Measurements from ENCODE around the gene SESN1. TPM values are rescaled to one million over a fixed set of nuclear protein-coding genes. Genes with fewer than 3 reads are reported as not detected.

SESN1 gene
- total RNA-seq, 4 donors from 2014 or later = 73.3 to 253 (median 128) TPM

DNA sequence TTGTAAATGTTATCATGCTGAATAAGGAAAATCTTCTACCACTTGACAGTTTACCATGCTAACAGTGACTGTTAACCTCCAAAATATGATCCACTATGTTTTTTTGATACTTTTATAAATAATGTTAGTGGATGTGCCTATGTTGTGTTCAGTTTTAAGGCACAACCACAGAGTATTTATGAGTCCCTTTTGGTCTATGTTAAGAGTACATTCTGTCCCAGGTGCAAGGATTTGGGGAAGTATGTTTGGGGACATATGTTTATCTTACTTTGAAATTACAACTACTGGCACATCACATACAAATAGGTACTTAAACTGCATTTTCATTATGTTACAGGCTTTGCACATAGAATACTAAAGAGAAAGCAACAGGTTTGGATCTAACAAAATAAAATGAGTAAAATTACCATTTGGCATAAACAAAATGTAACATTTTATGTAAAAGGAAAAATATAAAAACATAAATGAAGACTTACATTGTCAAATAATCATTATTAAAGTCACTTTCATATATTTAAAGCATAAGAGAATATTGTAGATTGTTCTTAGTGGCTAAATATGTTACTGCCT, 71.2 kb downstream of the SESN1 start:
- no peaks in the 10 kb centered on the region for H3K36me3 ChIP-seq
- peak in 1 of 2 donors; percentile 38 for ATAC-seq
- H3K4me3 ChIP-seq = peak overlapping the region in 1 of 4 donors; percentile 7
- H3K4me1 ChIP-seq = peaks cover 56 to 87% of the 10 kb centered on the region in 2 donors
- TF ChIP-seq POLR2A (IDR thresholded peaks at IDR 0.05) (no peak), CTCF (IDR thresholded peaks at IDR 0.05 in 4 of 5, conservative IDR thresholded peaks at IDR 0.05 in 1 of 5) (no peak)
- H3K9me3 ChIP-seq = no peaks in the 10 kb centered on the region
- in situ Hi-C loops (cut with MboI; ENCODE audit: low sequenced_read_pairs in 4 of 4) (no loop called here), intact Hi-C loops (cut with DNase I; ENCODE audit: low total_unique reads) (no loop called here)
- no peaks in the 10 kb centered on the region for H3K27me3 ChIP-seq
- peak overlapping the region; percentile 65 to 96 (median 74) for H3K27ac ChIP-seq
- DNase-seq = no peak

GRCh38 chr6:109021870-109022269, 72.8 kb downstream of the SESN1 start:
- ATAC-seq (no peak), DNase-seq (no peak)
- Histone ChIP-seq H3K27ac (peak overlapping the region; percentile 3 to 96 (median 47)), H3K4me3 (no peak overlapping the region), H3K9me3 (no peaks in the 10 kb centered on the region), H3K4me1 (peaks cover 52 to 90% of the 10 kb centered on the region in 2 donors), H3K27me3 (no peaks in the 10 kb centered on the region), H3K36me3 (no peaks in the 10 kb centered on the region)
- in situ Hi-C loops (cut with MboI; ENCODE audit: low sequenced_read_pairs in 4 of 4) (no loop called here), intact Hi-C loops (cut with DNase I; ENCODE audit: low total_unique reads) (no loop called here)
- no peak for TF ChIP-seq CTCF (IDR thresholded peaks at IDR 0.05 in 4 of 5, conservative IDR thresholded peaks at IDR 0.05 in 1 of 5)
- no peak for TF ChIP-seq POLR2A (IDR thresholded peaks at IDR 0.05)

- intact Hi-C loops (cut with DNase I; ENCODE audit: low total_unique reads) = no loop called here
- no peaks in the 10 kb centered on the region for H3K9me3 ChIP-seq
- TF ChIP-seq POLR2A (IDR thresholded peaks at IDR 0.05) (no peak), CTCF (IDR thresholded peaks at IDR 0.05 in 4 of 5, conservative IDR thresholded peaks at IDR 0.05 in 1 of 5) (no peak)
- no peaks in the 10 kb centered on the region for H3K27me3 ChIP-seq
- H3K27ac ChIP-seq = peak overlapping the region; percentile 51 to 96 (median 74)
- in situ Hi-C loops (cut with MboI; ENCODE audit: low sequenced_read_pairs in 4 of 4) = loop anchor here in 1 of 4 donors (10.0 kb wide), 1 partner anchor 65 kb away; no protein-coding TSS in a partner anchor
- no peak for DNase-seq
- no peak for ATAC-seq
- peaks cover 55 to 74% of the 10 kb centered on the region in 2 donors for H3K4me1 ChIP-seq
- no peaks in the 10 kb centered on the region for H3K36me3 ChIP-seq
- H3K4me3 ChIP-seq = no peak overlapping the region
Observed at GRCh38 chr6:109019911-109020310, 74.7 kb downstream of the SESN1 start.

DNA sequence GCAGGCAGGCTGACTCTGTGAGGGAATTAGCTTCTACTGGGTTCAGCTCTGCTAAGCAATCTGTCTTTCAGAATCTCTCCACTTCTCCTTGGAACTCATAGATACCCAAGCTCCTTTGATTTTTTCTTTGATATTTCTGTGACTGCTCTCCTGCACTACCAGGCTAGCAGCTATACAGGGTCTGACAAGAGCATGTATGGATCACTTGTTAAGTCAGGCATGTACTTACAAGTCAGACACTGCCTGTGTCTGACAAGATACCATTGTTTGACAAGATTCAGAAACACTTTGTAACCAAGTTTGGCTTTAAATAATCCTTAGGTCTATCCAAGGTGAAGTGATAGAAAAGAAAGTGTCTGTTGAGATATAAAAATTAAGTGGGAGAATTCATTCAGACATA, 79.5 kb downstream of the SESN1 start:
- no peaks in the 10 kb centered on the region for H3K27me3 ChIP-seq
- no peak for TF ChIP-seq CTCF (IDR thresholded peaks at IDR 0.05 in 4 of 5, conservative IDR thresholded peaks at IDR 0.05 in 1 of 5)
- TF ChIP-seq POLR2A (IDR thresholded peaks at IDR 0.05) = no peak
- H3K4me3 ChIP-seq = no peak overlapping the region
- H3K36me3 ChIP-seq = no peaks in the 10 kb centered on the region
- intact Hi-C loops (cut with DNase I; ENCODE audit: low total_unique reads) (no loop called here), in situ Hi-C loops (cut with MboI; ENCODE audit: low sequenced_read_pairs in 4 of 4) (loop anchor here in 1 of 4 donors (10.0 kb wide), 1 partner anchor 70 kb away; no protein-coding TSS in a partner anchor)
- peak overlapping the region; percentile 40 to 96 (median 70) for H3K27ac ChIP-seq
- ATAC-seq (no peak), DNase-seq (no peak)
- H3K9me3 ChIP-seq = no peaks in the 10 kb centered on the region
- H3K4me1 ChIP-seq = peaks cover 33 to 59% of the 10 kb centered on the region in 2 donors
